NCI-H2227 (cell line): ENCODE results near the gene ARID1B.
A peak's percentile ranks its signal among the peaks of the same experiment; 100 is the strongest.

Experiments
- DNase-seq: peaks from one replicate; lab custom pipeline; 2025; ENCODE audit not compliant: unreplicated experiment; lab: John Stamatoyannopoulos, UW

The ARID1B gene

DNA sequence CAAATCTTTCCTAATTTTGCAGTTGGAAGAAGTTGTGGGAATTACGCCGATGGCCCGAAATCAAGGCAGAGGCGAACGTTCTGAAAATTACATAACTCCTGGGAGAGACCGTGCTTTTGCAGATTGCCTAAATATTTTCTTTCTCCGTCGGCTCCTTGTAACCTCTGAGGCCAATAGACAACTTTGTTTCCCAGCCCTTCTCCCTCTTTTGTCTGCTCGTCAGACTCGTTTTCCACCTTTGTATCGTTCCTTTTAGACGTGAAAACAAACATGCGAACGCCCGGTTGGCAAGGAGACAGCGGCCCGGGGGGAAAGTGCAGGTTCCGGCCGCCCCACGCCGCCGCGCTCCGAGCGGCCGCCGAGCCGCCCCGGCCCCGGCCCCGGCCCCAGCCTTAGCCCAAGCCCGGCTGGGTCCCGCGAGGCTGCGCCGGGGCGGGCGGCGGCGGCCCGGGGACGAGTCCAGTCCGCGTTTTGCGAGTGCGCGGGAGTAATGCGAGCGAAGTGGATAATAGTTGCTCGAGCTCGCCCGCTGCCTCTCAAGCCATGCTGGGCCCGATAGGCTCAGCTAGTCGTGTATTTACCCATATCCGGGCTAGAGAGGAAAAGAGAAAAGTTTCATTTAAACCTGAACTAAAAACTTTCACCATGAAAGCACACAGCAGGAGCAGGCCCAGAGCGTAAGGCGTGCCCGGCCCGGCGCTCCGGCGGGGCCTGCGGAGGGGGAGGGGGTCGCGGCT, at the start of gene ARID1B:
Gene ARID1B, plus strand, starts transcription at position 539 of the 737 bp plus-strand sequence. CDS start 303 bp downstream, outside the sequence.
- peak; percentile 87 for DNase-seq

DNA sequence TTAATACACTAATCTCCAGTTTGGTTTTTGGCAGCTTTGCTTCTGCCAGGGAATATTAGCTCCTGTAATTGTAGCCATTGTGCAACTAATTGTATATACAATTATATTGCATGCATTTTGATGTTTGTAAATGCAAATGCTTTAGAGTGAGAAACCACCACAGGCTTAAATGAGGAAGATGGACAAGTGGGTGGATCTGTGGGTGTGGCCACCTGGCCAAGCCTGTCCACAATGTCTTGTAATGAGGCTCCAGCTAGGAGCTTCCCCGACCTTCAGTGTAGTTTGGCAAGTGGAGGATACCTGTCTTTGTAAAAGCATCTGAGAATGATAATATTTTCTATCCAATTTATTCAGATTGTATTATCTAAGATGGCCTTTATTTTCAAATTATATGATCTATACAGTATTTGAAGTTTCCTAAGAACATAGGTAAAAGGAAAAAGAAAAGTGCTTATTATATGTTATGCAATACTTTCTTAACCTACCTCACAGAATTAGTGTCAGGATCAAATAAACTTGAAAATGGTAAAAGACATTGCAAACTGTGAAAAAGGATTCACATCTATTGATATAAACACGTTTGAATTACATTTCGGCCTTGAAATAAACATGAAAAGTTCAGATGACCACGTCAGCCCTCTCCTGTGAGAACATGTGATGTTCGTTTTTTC, 49.3 kb upstream of the ARID1B start:
- no peak for DNase-seq

DNA sequence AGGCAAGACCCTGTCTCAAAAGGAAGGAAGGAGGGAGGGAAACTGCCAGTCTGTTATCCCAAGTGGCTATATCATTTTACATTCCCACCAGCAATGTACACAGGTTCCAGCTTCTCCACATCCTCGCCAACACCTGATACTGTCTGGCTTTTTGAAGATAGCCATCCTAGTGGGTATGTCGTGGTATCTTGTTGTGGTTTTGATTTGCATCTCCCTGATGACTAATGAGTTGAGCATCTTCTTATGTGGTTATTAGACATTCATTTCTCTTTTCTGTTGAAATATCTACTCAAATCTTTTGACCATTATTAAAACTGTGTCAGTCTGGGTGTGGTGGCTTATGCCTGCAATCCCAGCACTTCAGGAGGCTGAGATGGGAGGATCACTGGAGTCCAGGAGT, 47.9 kb upstream of the ARID1B start:
- DNase-seq: no peak

DNA sequence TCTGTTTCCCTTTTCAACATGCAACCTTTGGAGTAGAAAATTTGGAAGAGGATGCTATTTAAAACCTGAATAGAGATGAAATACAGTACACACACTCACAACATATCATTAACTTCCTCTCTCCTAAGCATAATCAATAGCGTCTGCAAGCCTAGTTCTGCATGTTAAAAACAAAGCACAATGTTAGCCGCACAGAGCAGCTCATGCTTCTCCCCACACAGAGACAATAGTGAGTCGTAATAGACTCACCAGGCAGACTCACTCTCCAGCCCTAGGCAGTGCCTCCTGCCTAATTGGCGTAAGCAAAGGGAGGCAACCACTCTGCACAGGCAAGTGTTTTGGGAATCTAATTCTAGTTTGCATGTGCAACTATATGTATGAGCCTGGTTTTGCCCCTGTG, 45.8 kb upstream of the ARID1B start:
- no peak for DNase-seq

DNA sequence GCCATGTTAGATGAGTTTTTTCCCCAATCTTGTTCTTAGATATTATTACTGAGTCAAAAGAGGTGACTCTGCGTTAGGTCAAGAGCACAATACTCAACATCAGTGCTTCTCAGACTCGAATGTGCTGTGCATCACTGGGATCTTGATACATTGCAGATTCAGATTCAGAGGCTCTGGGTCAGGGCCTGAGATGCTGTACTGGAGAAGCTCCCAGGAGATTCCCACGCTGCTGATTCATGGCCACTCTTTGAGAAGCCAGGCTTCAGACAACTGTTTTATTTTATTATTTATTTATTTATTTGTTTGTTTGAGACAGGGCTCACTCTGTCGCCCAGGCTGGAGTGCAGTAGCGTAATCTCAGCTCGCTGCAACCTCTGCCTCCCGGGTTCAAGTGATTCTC, 41.4 kb upstream of the ARID1B start:
- DNase-seq: no peak

DNA sequence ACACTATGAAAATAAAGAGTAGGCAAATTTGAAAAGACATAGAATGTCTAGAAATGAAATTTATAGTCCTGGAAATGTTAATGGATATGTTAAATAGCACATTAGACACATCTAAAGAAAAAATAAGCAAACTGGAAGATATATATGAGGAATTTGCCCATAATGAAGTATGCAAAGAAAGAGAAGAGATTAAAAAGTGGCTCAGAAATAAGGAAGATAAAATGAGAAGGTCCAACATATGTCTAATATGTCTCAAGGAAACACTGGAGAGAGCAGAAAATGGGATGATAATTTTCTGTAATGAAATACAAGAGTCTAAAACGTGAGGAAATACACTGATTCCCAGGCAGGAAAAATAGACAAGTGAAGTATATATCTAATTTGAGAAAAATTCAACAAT, 36.6 kb upstream of the ARID1B start:
- DNase-seq: no peak

DNA sequence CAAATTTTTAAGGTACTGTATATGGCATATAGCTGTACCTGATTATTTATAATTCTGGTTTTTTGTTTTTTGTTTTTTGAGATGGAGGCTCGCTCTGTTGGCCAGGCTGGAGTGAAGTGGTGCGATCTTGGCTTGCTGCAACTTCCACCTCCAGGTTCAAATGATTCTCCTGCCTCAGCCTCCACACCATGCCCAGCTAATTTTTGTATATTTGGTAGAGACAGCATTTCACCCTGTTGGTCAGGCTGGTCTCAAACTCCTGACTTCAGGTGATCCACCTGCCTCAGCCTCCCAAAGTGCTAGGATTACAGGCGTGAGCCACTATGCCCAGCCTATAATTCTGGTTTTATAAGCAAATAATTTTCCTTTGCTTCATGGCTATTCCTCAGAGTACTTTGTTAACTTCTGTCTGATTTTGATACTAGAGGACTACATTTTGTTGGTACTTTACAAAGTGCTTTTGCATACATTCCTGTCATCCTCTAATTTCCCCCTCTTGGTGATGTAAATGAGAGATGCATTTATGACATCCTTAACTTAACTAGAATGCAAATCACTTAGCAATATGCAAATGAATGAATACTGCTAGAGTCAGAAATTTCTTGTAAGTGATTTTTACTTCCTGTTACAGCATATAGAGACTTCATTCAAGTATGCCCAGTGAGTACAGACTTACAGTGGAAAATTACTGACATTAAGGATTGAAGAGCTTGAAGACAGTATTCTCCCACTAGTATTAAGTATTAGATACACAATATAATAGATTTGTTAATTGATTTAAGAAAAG, 35.7 kb upstream of the ARID1B start:
- DNase-seq: no peak

DNA sequence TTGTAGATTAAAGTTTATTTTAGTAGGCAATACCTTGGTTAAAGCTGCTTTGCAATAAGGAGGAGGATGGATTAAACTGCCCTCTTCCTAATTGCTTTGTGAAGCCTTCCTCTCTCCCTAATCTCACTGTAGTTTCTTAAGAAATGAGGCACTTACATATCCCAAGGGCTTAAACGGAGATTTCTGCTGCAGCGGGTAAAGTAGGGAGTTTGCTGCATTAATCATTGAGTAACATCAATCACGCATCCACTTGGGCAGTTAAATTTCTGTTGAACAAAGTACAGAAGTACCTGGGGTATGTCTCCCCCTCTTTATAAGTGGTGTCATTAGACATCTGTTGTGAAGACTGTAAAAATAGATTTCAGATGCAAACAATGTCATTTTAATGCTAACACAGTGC, 29.5 kb upstream of the ARID1B start:
- no peak for DNase-seq

DNA sequence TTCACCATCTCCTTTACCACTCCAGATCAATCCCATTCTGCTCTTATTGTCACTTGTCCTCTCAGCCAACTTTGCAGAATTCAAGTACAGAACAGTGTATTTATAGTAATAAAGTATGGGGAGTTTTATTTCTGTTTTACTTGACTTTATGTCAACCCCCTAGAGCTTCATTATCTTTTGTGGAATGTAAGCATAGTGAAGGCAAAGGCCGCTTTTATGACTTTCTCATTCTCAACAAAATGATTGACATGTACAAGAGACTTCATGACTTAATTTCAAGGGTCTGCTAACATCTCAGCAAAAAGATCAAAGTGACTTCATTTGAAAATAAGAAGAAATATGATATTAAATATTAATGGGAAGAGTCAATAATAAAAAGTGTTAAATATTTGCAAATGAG, 28.7 kb upstream of the ARID1B start:
- no peak for DNase-seq

DNA sequence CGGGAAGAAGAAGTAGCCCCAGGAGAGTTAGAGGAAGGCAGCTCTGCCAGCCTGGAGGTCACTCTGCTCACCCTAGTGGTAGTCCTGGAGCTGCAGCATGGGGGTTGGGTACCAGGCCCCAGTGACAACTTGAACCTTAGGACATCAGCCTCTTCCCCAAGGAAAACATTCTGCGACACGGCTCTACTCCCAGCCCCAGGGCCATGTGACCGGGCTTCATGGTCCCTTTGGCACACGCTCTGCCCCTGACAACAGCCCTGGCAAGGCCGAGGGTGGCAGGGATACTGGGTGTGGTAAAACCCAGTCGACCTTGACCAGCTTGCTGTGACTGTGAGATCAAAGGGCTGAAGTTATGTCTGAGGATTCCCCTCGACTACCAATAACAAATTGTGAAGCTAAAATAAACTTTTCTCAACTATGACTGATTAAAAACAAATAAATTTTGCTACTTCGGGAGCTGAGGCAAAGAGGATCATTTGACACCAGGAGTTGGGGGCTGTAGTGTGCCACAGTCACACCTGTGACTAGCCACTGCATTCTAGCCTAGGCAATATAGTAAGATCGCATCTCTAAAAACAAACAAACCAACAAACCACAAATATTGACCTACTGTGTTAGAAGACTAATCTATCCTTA, 24.4 kb upstream of the ARID1B start:
- DNase-seq: no peak

DNA sequence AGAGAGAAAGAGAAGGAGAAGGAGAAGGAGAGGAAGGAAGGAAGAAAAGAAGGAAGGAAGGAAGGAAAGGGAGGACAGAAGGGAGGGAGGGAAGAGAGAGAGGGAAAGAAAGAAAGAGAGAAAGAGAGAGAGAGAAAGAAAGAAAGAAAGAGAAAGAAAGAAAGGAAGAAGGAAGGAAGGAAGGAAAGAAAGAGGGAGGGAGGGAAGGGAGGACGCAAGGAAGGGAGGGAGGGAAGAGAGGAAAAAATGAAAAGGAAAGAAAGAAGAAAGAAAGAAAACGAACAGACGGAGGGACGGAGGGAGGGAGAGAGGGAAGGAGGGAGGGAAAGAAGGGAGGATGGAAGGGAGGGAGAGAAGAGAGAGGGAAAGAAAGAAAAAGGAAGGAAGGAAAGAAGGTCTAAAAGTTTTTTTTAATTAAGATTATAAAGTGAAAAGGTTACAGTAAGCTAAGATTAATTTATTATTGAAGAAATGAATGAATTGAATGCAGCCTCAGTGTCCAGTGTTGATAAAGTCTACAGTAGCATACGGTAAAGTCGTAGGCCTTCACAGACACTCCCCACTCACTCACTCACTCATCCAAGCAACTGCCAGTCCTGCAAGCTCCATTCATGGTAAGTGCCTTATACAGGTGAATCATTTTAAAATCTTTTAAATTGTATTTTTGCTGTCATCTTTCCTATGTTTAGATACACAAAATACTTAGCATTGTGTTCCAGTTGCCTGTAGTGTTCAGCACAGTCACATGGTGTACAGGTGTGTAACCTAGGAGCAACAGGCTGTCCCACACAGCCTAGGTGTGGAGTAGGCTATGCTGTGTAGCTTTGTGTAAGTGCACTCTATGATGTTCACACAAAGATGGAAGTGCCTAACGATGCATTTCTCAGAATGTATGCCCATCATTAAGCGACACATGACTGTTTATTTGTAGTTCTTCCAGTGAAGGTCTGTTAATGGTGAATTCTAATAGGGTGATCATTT, 20.3 kb upstream of the ARID1B start:
- no peak for DNase-seq

DNA sequence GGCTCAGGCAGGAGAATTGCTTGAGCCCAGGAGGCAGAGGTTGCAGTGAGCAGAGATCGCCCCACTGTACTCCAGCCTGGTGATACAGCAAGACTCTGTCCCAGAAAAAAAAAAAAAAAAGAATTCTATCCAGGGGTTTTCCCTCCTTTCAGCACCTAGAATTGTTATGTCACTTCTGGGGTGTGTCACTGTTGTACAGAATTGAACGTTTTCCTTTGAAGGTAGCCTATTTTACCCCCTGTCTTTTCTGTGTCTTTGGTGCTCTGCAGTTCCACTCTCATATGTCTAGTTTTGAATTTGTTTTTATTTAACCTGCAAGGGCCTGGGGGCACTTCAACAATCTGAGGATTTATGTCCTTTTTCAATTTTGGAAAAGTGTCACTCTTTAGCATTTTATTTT, 19.3 kb upstream of the ARID1B start:
- no peak for DNase-seq

DNA sequence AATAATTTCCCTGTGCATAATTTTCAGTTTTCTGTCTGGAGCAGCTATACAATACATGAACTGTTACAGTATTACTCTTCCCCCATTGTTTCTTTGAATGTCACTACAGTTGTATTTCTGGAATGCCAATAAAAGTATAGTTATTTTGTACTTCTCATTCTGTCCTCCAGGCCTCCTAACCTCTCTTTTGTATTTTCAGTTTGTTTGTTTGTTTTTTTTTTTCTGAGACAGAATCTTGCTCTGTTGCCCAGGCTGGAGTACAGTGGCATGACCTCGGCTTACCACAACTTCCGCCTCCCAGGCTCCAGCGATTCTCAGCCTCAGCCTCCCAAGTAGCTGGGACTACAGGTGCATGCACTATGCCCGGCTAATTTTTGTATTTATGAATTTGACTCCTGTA, 16.8 kb upstream of the ARID1B start:
- no peak for DNase-seq

DNA sequence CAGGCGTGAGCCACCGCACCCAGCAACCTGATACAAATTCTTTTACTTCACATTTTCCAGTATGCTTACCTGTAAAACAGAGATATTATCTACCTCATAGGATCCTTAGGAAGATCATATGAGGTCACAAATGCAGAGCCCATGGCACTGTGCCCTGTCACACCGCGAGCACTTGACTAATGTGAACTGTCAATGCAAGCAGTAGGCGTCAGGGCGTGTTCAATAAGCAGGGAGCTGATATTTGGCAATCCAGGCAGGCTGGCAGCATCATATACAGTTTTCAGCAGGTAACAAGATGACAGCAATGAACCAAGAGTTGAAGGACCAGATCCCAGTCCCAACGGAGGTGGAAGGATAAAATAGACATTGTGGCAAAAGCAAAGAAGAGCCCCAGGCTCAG, 14.6 kb upstream of the ARID1B start:
- no peak for DNase-seq

DNA sequence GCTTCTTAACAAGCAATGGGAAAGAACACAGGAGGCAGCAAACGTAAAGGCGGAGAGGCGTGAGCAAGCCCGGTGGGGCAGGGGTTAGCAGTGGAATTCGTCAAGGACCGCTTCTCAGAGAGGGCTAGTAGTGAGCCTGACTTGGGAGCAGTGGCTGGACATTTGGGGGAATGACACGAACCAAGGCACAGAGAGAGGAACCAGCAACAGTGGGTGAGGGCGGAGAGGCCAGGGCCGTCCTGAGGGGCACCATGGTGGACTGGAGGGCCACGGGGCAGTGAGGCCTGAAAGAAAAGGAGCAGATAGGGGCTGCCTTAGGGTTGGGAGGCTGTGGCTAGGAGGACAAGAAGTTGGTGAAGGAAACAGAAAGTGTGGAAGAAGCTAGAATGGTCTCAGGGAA, 12.1 kb upstream of the ARID1B start:
- no peak for DNase-seq

DNA sequence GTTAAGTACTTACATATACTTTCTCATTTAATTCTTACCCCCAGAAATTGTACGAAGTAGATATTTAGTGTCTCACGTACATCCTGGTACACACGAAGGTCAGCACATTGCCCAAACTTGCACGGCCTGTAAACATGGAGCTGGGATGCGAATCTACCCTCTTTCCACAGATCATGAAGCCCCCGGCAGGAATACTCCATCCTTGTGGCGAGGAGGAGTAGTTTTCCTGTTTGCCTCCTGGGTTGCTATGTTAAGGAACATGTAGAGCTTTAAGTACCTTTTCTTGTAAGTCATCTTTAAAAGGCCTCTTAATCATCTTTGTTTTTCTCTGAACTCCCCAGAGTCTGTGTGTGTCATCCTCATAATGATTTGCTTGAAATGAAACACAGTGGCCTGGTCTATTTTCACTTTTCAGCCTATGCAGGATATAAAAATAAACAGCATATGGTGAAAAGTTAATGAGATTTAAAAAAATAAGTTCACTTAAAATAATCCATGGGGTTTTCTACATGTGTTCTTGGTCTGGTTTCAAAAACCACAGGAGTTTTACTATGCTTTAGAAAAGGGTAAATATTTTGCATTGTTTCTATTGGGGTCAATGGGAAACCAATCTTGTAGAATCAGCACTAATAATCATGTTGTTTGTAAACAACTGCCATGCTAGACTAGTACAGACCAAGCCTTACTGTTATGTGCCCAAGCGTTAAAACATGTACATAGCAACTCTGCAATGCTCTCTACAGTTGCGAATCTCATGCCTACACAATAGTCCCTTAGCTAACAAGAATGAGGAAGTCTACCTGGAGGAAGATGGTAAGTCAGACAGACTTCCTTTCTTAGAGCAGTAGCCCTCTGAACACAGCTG, 9.3 kb upstream of the ARID1B start:
- DNase-seq: no peak

DNA sequence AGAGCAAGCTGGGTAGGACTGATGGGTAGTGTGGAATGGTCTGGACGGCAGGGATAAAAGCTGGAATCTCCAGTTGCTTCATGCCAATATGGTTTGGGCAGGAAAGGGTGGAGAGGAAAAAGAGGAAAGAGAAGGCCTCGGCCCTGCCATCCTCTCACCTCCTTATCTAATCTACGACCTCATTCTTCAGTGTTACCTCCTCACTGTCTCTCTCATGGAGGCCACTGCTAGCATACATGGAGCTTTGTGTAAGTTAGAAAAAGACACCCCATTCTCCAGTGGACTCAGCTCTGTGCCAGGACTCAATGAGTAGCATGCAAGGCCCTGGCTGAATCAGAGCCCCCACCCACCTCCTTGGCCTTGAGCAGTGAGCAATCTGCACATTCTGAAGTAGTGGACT, 6.1 kb upstream of the ARID1B start:
- DNase-seq: no peak

DNA sequence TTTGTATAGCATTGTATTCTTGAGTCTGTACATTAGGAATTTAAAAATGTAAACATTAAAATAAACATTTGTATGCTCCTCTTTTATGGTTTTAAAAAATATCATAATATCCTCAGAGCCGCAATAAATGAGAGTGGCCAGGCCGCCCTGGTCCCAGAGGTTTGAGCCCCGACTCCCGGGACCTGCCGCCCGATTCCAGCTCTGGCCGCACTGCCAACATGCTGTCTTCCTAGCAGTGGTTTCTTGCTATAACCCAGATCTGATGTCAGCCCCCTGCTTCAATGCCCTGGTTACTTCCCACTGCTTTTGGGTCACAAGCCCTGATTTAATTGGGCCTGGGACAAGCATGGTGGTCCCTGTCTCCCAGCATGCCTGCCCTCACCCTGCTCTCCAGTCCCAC, 5.4 kb upstream of the ARID1B start:
- no peak for DNase-seq

DNA sequence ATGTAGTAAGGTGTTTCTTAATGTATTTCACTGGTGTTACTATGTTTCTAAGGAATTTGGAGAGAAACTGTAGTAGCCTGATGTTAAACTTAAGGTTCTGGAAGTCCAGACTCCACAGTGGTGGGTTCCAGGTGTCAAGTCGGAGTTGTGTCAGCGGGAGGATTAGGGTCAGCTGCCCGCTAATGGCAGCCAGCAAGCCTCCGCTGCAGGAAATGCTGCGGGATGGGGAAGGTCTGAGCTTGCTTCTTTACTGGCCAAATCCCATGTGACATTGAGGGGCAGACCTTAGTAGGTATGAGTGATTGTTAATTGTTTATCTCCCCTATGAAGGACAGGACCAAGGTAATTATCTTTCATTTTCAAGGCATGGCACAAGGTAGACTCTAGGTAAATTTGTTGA, 3.7 kb upstream of the ARID1B start:
- DNase-seq: no peak
